Measurements from ENCODE around the gene NEMP1. TPM values are rescaled to one million over a fixed set of nuclear protein-coding genes. Genes with fewer than 3 reads are reported as not detected.

NEMP1 gene
- total RNA-seq, 2 experiments from 2014 or later: 59.7 to 63.0 TPM

DNA sequence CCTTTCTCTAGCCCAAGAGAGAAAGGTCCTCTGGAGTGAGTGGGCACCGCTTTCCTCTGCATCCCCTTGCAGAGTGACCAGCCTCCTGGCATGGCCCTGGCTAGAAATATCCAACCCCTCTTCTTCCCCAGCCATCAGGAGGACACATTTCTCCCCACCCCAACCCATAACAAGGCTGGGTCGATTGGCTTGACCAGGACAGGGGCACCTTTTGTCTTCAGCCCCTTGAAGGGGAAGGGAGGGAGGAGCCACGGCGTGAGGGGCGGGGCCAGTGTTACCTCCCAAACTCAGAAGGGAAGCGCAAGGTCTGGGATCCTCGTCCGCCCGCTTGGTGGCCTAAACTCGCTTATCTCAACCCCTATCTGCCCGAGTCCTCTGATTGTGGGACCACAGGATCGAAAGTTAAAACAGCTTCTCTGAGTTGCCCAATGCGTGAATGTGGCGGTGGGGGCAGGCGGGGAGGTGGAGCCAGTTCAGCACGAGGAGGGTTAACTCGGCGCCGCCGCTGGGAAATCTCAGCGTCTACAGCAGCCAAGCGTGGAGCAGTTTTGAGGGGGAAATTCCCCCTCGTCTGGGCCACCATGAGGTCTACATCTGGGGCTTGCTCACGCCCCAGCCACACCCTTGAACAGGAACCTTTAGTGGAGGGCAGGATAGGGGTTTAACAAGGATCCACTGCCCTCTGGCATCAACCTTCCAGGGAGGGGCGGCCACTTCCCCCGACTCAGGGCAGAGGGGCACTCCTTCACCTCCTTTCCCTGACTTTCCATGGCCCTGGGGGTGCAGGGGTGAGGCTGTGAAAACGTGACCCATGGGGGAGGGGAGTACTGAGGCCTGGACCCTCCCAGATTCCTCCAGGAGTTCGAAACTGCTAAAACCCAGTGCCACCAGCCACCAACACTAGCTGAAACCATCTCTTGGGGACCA is 31.8 kb upstream of the NEMP1 start:
- ChIA-PET POLR2A (interaction anchor here (0.6 to 4.0 kb wide), 9 partner anchors 9 to 481 kb away, joined by 3 to 31 read pairs (median 15); partner anchors contain the start of genes LRP1, NAB2 and NEMP1), CTCF (interaction anchor here (0.7 to 5.6 kb wide), 16 partner anchors 9 to 132 kb away, joined by 3 to 83 read pairs (median 10); partner anchors contain the start of genes LRP1, NAB2 and ZBTB39)

DNA sequence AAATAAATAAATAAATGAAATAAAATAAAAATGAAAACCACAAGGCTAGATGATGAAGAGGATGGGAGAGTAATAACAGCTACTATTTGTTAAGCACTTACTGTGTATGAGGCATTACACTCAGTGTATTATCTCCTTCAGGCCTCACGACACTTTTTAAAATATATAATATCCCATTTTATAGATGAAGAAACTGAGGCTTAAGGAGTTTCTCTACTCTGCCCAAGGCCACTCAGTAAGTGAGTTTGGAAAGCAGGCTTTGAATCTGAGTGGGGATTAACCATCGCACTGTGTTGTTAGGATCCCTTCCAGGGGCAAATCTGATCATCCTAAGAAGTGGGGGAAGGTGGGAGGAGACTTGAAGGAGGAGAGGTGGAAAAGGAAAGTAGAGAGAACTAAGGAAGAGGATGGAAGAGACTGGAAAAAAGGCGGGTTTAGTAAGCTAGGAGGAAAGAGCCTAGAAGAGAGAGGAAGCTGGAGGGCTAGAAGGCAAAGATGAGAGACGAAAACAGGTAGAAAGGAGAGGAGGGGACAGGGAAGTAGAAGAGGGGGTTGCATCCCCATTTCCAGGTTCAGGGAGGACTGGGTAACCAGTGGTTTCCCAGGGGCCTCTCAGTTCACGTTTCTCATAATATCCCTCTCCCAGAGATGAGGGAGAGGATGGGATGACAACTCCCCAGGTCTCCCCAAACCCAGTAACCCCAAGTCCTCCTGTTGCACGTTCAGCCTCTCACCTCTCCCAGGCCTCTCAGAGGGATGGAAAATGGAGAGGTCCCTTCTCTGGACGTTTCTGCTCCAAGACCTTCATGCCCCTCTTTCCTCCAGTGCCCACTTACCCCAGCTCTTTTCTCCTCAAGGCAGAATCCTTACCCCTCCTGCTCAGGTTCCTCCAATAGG is 30.9 kb upstream of the NEMP1 start:
- POLR2A ChIA-PET: interaction anchor here (0.9 to 4.0 kb wide), 4 partner anchors 10 to 44 kb away, joined by 3 to 31 read pairs (median 21); partner anchors contain the start of gene NEMP1
- CTCF ChIA-PET: interaction anchor here (0.5 to 5.6 kb wide), 8 partner anchors 8 to 105 kb away, joined by 3 to 83 read pairs (median 16); partner anchors contain the start of genes LRP1 and NAB2

DNA sequence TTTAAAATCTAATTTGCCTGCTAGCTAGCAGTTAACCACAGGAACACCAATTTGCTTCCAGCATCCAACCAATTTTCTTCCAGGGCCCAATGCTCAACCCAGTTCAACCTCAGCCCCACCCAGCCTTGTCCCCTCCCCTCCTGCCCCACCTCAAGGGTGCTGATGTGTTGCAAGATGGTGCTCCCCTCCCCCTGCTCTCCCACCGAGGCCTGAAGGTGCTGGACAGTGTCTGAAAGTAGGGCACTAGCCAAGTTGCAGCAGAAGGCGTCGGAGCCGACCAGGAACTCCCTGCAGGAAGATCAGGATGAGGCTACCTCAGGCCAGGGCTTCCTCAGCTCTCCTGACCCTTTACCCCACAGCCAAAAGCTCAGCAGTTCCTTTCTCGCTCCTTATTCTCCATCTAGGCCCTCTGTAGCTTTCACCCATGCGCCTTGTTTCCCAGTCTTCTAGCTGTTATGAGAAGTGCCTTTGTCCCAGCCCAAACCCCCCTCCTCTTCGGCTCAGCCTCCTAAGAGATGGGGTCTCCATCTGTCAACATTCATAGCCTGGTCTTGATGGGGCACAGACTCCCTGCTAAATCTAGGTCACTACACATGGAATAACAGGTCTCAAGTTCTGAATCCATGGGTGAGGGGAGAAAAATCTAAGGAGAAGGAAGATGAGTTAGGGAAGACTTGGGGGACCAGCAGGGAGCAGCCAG is 29.0 kb upstream of the NEMP1 start:
- ChIA-PET CTCF (interaction anchor here (0.8 to 5.6 kb wide), 7 partner anchors 12 to 75 kb away, joined by 4 to 83 read pairs (median 6); partner anchors contain the start of genes LRP1 and NAB2), POLR2A (no interaction called here)

DNA sequence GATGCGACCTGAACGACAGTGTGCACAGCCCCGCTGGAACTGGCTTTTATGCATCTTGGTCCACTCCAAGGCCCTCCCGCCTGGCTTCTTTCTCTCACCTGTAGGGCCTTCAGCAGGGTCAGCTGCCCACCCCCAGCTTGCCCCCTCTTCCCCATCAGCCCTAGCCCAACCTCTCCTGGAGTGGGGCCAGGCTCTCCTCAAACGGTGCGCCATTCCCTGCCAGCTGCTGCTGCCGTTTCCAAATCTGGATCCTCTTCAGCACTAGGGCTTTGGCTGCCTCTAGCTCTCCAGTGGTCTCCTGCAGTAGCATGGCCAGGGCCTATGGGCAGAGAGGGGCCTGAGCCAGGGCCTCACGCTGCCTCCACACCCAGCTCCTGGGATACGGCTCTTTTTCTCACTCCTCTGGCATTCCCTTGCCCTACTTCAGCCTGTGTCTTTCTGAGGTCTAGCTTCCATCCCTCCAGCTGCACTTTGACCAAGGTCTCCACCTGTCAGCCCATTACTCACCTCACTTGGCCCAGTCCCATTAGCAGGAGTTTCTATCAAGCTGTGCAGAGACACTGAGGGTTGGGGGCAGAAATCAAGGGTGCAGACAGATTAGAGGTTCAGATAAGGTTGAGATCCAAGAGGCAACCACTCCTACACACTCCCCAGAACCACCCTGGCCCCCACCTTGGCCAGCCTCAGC is 27.6 kb upstream of the NEMP1 start:
- ChIA-PET CTCF (interaction anchor here (1.3 to 2.5 kb wide), 2 partner anchors 14 to 17 kb away, joined by 6 read pairs; partner anchors contain the start of gene NAB2), POLR2A (interaction anchor here (1.4 kb wide), 1 partner anchor 8 kb away, joined by 4 read pairs; no protein-coding TSS in a partner anchor)

DNA sequence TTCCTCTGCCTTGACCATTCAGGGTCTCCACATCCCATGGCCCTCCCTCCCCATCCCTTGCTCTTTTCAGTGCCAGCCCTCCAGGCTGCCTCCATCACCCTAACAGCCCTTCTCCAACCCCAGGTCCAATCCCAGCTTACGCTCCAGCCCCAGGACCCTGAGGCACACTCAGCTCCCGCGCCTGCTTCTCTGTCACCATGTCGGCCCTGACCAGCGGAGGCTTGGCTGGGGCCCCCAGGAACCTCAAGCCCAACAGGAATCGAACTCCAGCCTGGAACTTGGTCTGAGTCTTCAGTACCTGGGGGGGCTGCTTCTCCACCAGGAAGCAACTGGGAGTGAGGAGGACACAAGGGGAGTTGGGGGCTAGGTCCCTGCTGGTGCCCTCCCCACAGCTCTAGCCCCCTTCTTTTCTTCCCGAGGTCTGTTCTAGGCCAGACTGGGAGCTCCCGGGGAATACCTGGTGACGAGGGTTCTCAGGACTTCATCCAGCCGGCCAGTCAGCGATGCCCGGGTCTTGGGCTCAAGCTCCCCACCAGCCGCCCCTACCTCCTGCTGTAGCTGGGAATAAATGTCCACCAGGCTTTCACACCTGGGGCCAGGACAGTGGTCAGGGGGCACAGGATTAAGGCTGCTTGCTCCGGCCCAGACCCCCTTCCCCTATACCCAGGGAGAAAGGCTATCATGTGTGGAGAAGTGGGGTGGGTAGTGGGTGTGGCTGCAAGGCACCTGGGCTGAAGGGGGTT is 26.6 kb upstream of the NEMP1 start:
- ChIA-PET CTCF (interaction anchor here (0.9 to 1.6 kb wide), 3 partner anchors 17 to 134 kb away, joined by 3 to 5 read pairs (median 3); partner anchors contain the start of gene NAB2), POLR2A (no interaction called here)

DNA sequence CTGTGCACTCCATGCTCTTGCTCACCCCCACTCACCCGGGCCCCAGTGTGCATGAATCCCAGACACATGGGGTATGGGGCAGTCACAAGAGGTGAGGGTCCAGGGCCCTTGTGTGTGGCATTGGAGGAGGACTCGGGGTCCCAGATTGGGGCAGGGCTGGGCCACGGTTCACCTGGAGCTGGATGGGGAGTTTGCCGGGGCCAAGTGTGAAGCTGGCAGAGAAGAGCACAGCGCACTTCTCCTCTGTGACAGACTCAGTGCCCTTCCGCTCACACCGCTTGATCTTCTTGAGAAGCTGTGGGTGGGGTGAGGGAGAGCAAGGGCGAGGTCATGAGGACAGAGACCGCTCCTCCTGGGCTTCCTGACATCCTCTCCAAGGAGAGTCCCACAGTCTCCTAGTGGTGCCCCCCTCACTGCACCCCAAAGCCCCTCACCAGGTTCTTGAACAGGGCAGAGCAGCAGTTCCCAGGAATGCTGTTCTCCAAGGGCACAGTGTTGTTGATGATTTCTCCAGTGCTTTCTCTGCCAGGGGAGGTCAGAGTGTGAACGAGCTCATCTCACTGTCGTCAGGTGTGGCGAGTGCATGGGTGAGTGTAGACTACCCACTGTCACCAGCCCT is 25.8 kb upstream of the NEMP1 start:
- POLR2A ChIA-PET: interaction anchor here (0.8 to 1.4 kb wide), 2 partner anchors 10 to 26 kb away, joined by 3 to 4 read pairs; partner anchors contain the start of gene NEMP1

DNA sequence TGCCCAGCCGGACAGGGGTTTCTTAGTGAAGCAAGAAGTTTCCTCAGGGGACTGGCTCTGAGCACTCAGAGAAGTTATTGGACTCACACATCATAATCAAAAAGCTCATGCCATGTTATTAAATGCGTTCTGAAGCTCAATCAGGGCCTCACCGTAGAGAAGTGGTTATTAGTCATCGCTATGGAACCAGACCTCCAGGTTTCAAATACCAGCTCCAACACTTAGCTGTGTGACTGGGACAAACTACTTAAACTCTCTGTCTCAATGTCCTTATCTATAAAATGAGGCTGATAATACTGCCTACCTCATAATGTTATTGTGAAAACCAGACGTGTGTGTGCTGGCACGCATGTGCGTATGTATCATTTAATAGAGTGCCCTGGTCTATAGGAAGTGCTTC is 25.3 kb upstream of the NEMP1 start:
- POLR2A ChIA-PET: interaction anchor here (0.8 to 1.4 kb wide), 2 partner anchors 10 to 25 kb away, joined by 3 to 4 read pairs; partner anchors contain the start of gene NEMP1
- CTCF ChIA-PET: interaction anchor here (0.9 to 3.5 kb wide), 3 partner anchors 10 to 135 kb away, joined by 3 to 9 read pairs (median 3); no protein-coding TSS in a partner anchor

More for the DNA sequence above, 25.8 kb upstream of the NEMP1 start:
- CTCF ChIA-PET: interaction anchor here (0.9 to 3.5 kb wide), 5 partner anchors 11 to 135 kb away, joined by 3 to 9 read pairs (median 3); partner anchors contain the start of gene NAB2

DNA sequence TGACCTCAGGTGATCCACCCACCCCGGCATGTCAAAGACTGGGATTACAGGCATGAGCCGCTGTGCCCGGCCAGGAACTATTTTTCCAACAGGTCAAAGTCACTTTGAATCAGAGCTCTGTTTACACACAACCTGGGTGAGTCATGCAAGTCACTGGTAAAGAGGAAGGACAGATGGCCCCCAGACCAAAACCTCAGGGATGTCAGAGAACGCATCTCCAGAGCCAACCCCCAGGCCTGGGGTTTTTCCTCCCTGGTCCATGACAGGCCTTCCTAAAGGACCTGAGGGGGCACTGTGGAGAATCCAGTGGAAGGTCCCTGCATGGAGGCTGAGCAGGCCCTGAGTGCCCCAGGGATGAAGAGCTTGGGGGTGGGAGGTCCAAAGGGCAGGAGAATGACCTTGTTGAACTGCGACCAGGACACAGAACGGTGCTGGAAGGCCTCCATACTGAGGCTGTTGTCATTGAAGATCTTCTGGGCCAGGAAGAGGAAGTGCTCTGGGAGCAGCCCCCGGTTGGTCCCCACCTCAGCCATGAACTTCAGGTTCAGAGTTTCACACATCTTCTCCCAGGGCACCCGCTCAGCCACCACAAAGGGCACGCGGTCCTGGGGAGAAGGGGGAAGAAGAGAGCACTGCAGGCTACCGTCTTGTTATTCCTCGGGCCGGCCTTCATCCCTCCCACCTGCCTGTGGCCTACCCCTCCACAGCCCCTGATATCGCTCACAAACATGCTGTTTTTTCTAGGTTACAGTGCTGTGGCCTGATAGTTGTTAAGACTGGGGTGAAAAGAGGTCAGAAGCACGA is 23.5 kb upstream of the NEMP1 start:
- CTCF ChIA-PET: interaction anchor here (0.7 to 3.5 kb wide), 3 partner anchors 8 to 10 kb away, joined by 3 to 10 read pairs (median 9); partner anchors contain the start of gene STAT6
- POLR2A ChIA-PET: interaction anchor here (0.7 to 1.0 kb wide), 2 partner anchors 9 to 15 kb away, joined by 3 read pairs; no protein-coding TSS in a partner anchor

DNA sequence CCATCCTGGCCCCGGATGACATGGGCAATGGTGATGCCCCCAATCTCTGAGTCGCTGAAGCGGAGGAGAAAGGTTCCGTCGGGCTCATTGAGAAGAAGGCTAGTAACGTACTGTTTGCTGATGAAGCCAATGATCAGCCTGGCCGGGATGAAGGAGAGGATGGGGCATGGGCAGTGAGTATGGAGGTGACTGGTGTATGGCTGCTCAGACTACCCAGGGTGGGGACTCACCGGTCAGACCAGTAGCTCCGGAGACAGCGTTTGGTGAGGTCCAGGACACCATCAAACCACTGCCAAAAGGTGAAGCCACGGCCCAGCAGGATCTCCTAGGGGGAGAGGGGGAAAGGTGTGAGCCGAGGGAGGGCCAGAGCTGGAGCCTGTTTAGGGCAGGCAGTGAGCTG is 21.2 kb upstream of the NEMP1 start:
- ChIA-PET CTCF (interaction anchor here (1.0 to 2.2 kb wide), 4 partner anchors 10 to 31 kb away, joined by 3 to 6 read pairs (median 4); no protein-coding TSS in a partner anchor), POLR2A (interaction anchor here (0.6 to 1.6 kb wide), 4 partner anchors 10 to 29 kb away, joined by 3 to 5 read pairs (median 4); partner anchors contain the start of gene NAB2)

DNA sequence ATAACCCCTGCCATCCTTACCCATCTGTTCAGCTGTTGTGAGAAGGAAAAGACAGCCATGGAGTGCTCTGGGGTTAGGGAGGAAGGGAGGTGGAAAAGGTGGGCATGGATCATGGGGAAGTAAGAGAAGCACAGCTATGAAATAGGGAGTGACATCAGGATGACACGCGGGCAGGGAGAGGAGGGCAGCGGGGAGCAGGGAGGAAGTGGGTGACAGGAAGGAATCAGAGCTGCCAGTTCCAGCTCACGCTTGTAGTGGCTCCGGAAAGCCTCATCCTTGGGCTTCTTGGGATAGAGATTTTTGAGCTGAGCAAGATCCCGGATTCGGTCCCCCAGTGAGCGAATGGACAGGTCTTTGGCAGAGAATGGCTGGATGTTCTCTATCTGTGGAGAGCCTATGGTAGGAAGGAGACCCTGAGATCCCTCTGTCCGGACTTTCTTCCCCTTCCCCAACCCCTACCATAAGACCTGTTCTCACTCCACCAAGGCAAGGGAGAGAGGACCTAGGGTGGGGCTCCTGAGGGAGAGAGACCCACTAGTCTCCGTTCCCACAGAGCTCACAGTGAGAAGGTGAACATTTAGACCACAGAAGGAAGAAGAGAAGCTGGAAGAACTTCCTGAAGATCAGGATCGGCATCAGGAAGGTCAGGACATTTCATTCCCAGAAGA is 20.6 kb upstream of the NEMP1 start:
- ChIA-PET CTCF (interaction anchor here (1.0 to 2.2 kb wide), 4 partner anchors 9 to 30 kb away, joined by 3 to 6 read pairs (median 4); no protein-coding TSS in a partner anchor), POLR2A (interaction anchor here (0.6 to 1.4 kb wide), 3 partner anchors 10 to 29 kb away, joined by 3 to 5 read pairs (median 4); partner anchors contain the start of gene NAB2)

DNA sequence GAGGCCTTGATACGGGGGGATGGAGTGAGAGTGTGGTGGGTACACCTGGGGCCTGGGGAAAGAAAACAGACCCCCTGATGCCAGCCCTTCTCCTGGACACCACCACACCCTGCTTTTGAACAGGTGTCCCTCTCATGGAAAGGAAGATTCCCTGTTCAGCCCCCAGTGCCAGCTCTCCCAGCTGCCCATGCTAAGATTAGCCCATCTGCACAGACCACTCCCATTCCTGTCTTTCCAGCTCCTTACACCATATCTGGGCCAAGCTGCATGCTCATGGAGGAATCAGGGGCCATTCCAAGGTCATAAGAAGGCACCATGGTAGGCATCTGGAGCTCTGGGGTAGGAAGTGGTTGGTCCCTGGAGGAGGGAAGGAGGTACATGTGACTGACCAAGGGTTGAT is 20.0 kb upstream of the NEMP1 start:
- POLR2A ChIA-PET: interaction anchor here (1.2 to 1.4 kb wide), 2 partner anchors 9 to 14 kb away, joined by 3 to 5 read pairs; partner anchors contain the start of gene NAB2
- CTCF ChIA-PET: interaction anchor here (2.2 kb wide), 1 partner anchor 29 kb away, joined by 6 read pairs; no protein-coding TSS in a partner anchor

DNA sequence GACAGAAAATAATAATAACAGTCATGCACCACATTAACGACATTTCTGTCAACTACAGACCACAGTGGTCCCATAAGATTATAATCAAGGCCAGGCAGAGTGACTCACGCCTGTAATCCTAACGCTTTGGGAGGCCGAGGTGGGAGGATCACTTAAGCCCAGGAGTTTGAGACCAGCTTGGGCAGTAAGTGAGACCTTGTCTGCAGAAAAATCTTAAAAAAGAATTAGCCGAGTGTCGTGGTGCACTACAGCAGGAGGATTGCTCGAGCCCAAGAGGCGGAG is 18.9 kb upstream of the NEMP1 start:
- POLR2A ChIA-PET: interaction anchor here (0.6 to 1.6 kb wide), 4 partner anchors 9 to 20 kb away, joined by 3 to 4 read pairs (median 4); no protein-coding TSS in a partner anchor

DNA sequence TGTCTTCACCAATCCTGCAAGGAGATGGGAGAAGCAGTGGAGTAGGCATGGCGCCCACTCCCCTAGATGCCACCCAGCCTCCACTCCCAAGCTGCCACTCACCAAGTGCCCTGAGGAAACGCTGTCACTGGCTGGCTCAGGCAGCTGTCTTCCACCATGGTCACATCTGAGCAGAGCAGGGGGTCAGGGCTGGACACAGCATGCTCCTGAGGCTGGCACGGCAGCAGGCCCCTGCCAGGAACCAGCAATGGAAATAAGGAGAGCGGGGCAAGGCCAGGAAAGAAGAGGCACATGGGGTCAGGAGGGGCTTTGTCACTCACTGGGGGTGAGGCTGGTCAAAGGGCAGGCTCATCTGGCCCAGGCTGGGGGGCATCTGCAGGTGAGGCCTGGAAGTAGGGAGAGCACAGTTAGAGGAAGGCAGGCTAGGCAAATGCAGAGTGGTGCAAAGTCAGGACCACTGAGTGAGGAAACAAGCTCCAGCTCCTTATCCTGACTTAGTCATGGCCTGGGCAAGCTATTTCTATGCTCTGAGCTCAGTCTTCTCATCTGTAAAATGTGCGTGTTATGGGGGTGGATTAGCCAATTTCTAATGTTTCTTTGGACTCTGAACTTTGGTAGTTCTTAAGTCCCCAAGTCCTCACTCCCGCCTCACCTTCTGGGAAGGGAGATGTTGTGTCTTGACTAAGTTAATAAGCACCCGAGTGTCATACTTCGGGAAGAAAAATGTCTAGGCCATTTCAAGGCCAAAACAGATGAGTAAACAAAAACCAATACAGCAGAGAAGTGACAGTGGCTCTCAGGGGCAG is 18.4 kb upstream of the NEMP1 start:
- ChIA-PET POLR2A (interaction anchor here (0.6 to 1.6 kb wide), 3 partner anchors 17 to 380 kb away, joined by 3 to 4 read pairs (median 4); no protein-coding TSS in a partner anchor), CTCF (interaction anchor here (0.8 to 2.3 kb wide), 6 partner anchors 10 to 34 kb away, joined by 3 to 9 read pairs (median 4); no protein-coding TSS in a partner anchor)

More for the DNA sequence above, 18.9 kb upstream of the NEMP1 start:
- CTCF ChIA-PET: interaction anchor here (0.8 to 1.7 kb wide), 3 partner anchors 15 to 28 kb away, joined by 3 to 6 read pairs (median 6); no protein-coding TSS in a partner anchor

Data from activated CD8-positive, alpha-beta memory T cell treated with anti-CD3 and anti-CD28 coated beads for 36 hours (primary cell).